Panc1 (cell line): ENCODE data around the gene ZSCAN23.

Source experiments
- POLR2AphosphoS5 ChIP-seq: IDR thresholded peaks from 2 replicates; pipeline ENCODE4 v1.6.1; 2012; ENCODE audit warnings: mild to moderate bottlenecking, low read depth, low read length, moderate library complexity
- SIN3A ChIP-seq: IDR thresholded peaks from 2 replicates; pipeline ENCODE4 v1.6.1; 2012; ENCODE audit warnings: low read depth, mild to moderate bottlenecking, low read length, moderate library complexity, borderline replicate concordance; ENCODE audit not compliant: insufficient read depth
- TCF7L2 ChIP-seq: IDR thresholded peaks from 2 replicates; pipeline ENCODE4 v1.6.1; 2011; ENCODE audit warnings: mild to moderate bottlenecking, low read depth, low read length, inconsistent platforms
- TF ChIP-seq, protein P1 (sequence below): fragments of 450-650 bp; IDR thresholded peaks from 2 replicates; pipeline ENCODE4 v1.5.1; 2017; ENCODE audit warnings: mild to moderate bottlenecking

DNA sequence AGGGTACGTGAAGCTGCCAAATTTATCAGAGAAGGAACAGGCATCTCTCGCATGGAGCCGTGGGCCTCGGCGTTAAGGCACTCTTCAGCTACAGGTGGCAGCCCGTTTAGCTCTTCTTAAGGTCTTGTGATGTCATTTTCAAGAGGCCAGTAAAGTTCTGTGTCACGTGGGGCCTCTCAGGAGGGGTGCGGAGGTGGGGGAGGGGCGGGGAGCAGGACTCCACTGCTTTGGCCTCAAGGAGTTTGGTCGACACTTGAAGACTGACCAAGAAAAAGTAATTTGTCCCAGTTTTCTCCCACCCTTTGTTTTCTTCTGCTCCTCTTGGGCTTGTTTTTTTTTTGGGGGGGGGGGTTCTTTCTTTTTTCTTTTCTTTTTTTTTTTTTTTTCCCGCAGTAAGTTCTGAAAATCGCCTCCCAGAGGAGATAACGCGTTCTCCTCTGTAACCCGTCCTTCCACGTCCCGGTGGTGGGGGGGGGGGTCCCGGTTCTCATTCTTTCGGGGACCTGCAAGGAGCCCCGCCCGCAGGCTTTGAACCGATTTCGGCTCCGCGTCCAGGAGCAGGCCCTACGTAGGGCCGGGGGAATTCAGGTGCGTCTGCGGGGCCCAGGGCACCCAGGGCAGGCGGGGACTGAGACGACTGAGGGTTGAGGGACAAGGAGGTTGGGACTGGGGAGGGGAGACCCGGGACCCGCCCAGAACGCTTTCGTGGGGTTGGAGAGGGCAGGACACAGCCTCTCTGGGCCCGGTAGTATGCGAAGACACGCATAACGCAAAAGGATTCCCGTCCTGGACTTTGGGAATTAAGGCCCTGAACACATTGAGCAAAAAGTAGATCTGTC, 46.3 kb upstream of the ZSCAN23 start:
- TF ChIP-seq, protein P1, sequence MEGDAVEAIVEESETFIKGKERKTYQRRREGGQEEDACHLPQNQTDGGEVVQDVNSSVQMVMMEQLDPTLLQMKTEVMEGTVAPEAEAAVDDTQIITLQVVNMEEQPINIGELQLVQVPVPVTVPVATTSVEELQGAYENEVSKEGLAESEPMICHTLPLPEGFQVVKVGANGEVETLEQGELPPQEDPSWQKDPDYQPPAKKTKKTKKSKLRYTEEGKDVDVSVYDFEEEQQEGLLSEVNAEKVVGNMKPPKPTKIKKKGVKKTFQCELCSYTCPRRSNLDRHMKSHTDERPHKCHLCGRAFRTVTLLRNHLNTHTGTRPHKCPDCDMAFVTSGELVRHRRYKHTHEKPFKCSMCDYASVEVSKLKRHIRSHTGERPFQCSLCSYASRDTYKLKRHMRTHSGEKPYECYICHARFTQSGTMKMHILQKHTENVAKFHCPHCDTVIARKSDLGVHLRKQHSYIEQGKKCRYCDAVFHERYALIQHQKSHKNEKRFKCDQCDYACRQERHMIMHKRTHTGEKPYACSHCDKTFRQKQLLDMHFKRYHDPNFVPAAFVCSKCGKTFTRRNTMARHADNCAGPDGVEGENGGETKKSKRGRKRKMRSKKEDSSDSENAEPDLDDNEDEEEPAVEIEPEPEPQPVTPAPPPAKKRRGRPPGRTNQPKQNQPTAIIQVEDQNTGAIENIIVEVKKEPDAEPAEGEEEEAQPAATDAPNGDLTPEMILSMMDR: no peak
- TF ChIP-seq SIN3A (no peak), TCF7L2 (no peak), POLR2AphosphoS5 (no peak)
